ENCODE results near the gene SAFB2. TPM values are rescaled to one million over a fixed set of nuclear protein-coding genes. Genes with fewer than 3 reads are reported as not detected.

The SAFB2 gene
- total RNA-seq, 1 experiment from 2014 or later = 98.6 TPM

GRCh38 chr19:5545051-5545450 lies 77.5 kb downstream of the SAFB2 start:
- no peak overlapping the region for H3K27ac Mint-ChIP-seq (ENCODE audit: low read depth, unreplicated experiment)
- H3K9me3 Mint-ChIP-seq (ENCODE audit: unreplicated experiment) = no peaks in the 10 kb centered on the region
- no peaks in the 10 kb centered on the region for H3K27me3 Mint-ChIP-seq (ENCODE audit: insufficient read depth, unreplicated experiment)
- POLR2A ChIA-PET = no interaction called here
- TF ChIP-seq, protein P1, sequence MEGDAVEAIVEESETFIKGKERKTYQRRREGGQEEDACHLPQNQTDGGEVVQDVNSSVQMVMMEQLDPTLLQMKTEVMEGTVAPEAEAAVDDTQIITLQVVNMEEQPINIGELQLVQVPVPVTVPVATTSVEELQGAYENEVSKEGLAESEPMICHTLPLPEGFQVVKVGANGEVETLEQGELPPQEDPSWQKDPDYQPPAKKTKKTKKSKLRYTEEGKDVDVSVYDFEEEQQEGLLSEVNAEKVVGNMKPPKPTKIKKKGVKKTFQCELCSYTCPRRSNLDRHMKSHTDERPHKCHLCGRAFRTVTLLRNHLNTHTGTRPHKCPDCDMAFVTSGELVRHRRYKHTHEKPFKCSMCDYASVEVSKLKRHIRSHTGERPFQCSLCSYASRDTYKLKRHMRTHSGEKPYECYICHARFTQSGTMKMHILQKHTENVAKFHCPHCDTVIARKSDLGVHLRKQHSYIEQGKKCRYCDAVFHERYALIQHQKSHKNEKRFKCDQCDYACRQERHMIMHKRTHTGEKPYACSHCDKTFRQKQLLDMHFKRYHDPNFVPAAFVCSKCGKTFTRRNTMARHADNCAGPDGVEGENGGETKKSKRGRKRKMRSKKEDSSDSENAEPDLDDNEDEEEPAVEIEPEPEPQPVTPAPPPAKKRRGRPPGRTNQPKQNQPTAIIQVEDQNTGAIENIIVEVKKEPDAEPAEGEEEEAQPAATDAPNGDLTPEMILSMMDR (IDR thresholded peaks at IDR 0.05; ENCODE audit: unreplicated experiment) = no peak
- CTCF ChIA-PET = interaction anchor here (0.6 kb wide), 1 partner anchor 570 kb away, joined by 3 read pairs; no protein-coding TSS in a partner anchor
- H3K4me1 Mint-ChIP-seq (ENCODE audit: insufficient read depth, unreplicated experiment) = no peaks in the 10 kb centered on the region
- no TSS peak for BruUV-seq (replicated peaks)
- no peak for DNase-seq (ENCODE audit: unreplicated experiment)
- H3K4me3 Mint-ChIP-seq (ENCODE audit: unreplicated experiment) = no peak overlapping the region
- intact Hi-C loops (cut with micrococcal nuclease) = no loop called here
- H3K36me3 Mint-ChIP-seq (ENCODE audit: insufficient read depth, unreplicated experiment) = no peaks in the 10 kb centered on the region

DNA sequence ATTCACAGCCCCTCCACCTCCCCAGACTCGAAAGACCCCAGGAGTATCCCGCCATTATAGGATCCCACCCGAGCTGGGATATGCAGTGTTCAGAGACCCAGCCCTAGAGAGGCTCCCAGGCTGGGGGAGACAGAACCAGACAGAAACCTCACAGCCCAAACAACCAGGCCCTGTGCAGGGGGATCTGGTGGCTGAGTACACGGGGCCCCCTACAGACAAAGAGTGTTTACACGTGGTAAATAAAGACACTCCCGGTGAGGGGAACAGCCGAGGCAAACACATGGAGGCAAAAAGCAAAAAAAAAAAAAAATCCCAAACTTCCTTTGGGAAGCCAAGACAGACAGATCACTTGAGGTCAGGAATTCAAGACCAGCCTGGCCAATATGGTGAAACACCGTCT lies 79.9 kb downstream of the SAFB2 start:
- no peak for DNase-seq (ENCODE audit: unreplicated experiment)
- ChIA-PET CTCF (interaction anchor here (0.7 kb wide), 2 partner anchors 8 to 506 kb away, joined by 3 read pairs; no protein-coding TSS in a partner anchor), POLR2A (no interaction called here)
- H3K4me1 Mint-ChIP-seq (ENCODE audit: insufficient read depth, unreplicated experiment) = no peaks in the 10 kb centered on the region
- TF ChIP-seq, protein P1 (IDR thresholded peaks at IDR 0.05; ENCODE audit: unreplicated experiment) = no peak
- BruUV-seq (replicated peaks) = no TSS peak
- H3K36me3 Mint-ChIP-seq (ENCODE audit: insufficient read depth, unreplicated experiment) = no peaks in the 10 kb centered on the region
- H3K4me3 Mint-ChIP-seq (ENCODE audit: unreplicated experiment) = no peak overlapping the region
- H3K27me3 Mint-ChIP-seq (ENCODE audit: insufficient read depth, unreplicated experiment) = no peaks in the 10 kb centered on the region
- no peak overlapping the region for H3K27ac Mint-ChIP-seq (ENCODE audit: low read depth, unreplicated experiment)
- intact Hi-C loops (cut with micrococcal nuclease) = no loop called here
- no peaks in the 10 kb centered on the region for H3K9me3 Mint-ChIP-seq (ENCODE audit: unreplicated experiment)

DNA sequence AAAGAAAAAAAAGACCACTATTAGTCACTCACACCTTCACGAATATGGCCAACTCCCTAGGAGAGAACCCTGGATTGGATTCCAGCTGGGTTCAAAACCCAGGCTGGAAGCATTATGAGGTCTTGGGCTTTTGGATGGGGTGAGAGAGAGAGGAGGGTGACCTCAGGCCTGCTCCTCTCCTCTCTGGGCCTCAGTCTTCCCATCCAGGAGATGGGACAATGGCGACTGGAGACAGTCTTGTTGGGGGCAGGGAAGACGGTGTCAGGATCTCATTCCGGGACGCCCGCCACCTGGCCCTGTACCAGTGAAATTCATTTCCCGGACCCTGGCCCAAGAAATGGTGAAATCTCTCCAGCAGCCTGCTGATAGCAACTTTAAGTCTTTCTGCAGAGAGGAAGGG lies 81.1 kb downstream of the SAFB2 start:
- H3K27me3 Mint-ChIP-seq (ENCODE audit: insufficient read depth, unreplicated experiment) = no peaks in the 10 kb centered on the region
- H3K36me3 Mint-ChIP-seq (ENCODE audit: insufficient read depth, unreplicated experiment) = no peaks in the 10 kb centered on the region
- H3K27ac Mint-ChIP-seq (ENCODE audit: low read depth, unreplicated experiment) = no peak overlapping the region

GRCh38 chr19:5540208-5540607 lies 82.4 kb downstream of the SAFB2 start:
- no peak overlapping the region for H3K4me3 Mint-ChIP-seq (ENCODE audit: unreplicated experiment)
- no peak for DNase-seq (ENCODE audit: unreplicated experiment)
- CTCF ChIA-PET = no interaction called here
- POLR2A ChIA-PET = no interaction called here
- H3K36me3 Mint-ChIP-seq (ENCODE audit: insufficient read depth, unreplicated experiment) = no peaks in the 10 kb centered on the region
- peaks cover 1% of the 10 kb centered on the region for H3K9me3 Mint-ChIP-seq (ENCODE audit: unreplicated experiment)
- TF ChIP-seq, protein P1 (IDR thresholded peaks at IDR 0.05; ENCODE audit: unreplicated experiment) = no peak
- no TSS peak for BruUV-seq (replicated peaks)
- H3K27ac Mint-ChIP-seq (ENCODE audit: low read depth, unreplicated experiment) = no peak overlapping the region
- no peaks in the 10 kb centered on the region for H3K4me1 Mint-ChIP-seq (ENCODE audit: insufficient read depth, unreplicated experiment)
- no peaks in the 10 kb centered on the region for H3K27me3 Mint-ChIP-seq (ENCODE audit: insufficient read depth, unreplicated experiment)
- intact Hi-C loops (cut with micrococcal nuclease) = no loop called here

More for the DNA sequence above, 81.1 kb downstream of the SAFB2 start:
- no peak for DNase-seq (ENCODE audit: unreplicated experiment)
- POLR2A ChIA-PET = no interaction called here
- BruUV-seq (replicated peaks) = no TSS peak
- CTCF ChIA-PET = interaction anchor here (0.6 kb wide), 1 partner anchor 109 kb away, joined by 3 read pairs; no protein-coding TSS in a partner anchor
- Mint-ChIP-seq H3K4me3 (ENCODE audit: unreplicated experiment) (no peak overlapping the region), H3K4me1 (ENCODE audit: insufficient read depth, unreplicated experiment) (no peaks in the 10 kb centered on the region), H3K9me3 (ENCODE audit: unreplicated experiment) (no peaks in the 10 kb centered on the region)
- intact Hi-C loops (cut with micrococcal nuclease) = no loop called here
- TF ChIP-seq, protein P1 (IDR thresholded peaks at IDR 0.05; ENCODE audit: unreplicated experiment) = no peak

All from MCF 10A (cell line).